Right lobe of liver (tissue), 4 donors: ENCODE measurements around the gene DNASE2.
A peak's percentile ranks its signal among the peaks of the same experiment; 100 is the strongest.

ENCODE experiments used
- POLR2A ChIP-seq: fragments of 450-650 bp; IDR thresholded peaks from one replicate; pipeline ENCODE4 v1.6.1; 2017; ENCODE audit warnings: antibody characterized with exemption, mild to moderate bottlenecking
- TF ChIP-seq, protein P1 (sequence below), 4 donors: fragments of 200-600 bp in 3 of 4; fragments of 450-650 bp in 1 of 4; IDR thresholded peaks; one replicate each; pipeline versions ENCODE4 v1.5.1 to v1.8.0; 2016 to 2022; ENCODE audit warnings: antibody characterized with exemption in 4 of 4, mild to moderate bottlenecking in 2 of 4
- donor health status: DM: no; HTN: no; CAD: no.
- donor health status: DM: no; HTN: no; CAD: no.
- donor health status: DM: no; HTN: yes; CAD: no.

DNA sequence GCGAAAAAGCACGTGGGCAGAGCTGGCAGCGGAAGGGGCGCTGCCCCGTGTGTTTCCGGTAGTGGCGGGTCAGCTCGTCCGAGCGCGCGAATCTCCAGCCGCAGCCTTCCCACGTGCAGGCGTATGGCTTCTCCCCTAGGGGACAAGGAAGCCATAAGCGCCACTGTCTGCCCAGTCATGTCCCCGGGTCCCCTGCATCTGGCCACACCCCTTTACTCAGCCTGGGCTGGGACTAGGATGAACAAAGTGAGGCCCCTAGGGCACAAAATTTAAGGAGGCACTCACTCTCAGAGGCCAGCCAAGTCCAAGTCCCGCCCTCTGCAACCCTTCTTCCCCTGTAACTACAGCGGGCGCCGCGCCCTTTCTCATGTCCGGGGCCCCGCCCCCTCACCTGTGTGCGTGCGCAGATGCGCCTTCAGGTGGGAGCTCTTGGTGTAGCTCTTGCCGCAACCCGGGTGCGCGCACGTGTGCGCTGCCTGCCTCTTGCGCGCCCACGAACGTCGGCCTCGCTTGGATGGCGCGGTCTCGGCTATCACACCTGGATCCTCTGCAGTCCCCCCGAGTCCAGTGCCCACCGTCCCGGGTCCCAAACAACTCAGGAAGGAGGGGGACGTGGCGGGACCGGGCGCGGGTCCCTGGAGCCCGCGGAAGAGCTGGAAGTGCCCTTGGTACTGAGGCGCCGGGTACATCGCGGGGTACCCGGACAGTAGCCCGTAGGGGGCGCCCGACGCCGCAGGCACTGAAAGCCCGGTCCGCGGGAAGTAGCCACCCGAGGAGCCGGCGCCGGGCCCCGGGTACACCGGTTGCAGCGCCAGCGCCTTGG, 3.9 kb upstream of the DNASE2 start:
- TF ChIP-seq, protein P1, sequence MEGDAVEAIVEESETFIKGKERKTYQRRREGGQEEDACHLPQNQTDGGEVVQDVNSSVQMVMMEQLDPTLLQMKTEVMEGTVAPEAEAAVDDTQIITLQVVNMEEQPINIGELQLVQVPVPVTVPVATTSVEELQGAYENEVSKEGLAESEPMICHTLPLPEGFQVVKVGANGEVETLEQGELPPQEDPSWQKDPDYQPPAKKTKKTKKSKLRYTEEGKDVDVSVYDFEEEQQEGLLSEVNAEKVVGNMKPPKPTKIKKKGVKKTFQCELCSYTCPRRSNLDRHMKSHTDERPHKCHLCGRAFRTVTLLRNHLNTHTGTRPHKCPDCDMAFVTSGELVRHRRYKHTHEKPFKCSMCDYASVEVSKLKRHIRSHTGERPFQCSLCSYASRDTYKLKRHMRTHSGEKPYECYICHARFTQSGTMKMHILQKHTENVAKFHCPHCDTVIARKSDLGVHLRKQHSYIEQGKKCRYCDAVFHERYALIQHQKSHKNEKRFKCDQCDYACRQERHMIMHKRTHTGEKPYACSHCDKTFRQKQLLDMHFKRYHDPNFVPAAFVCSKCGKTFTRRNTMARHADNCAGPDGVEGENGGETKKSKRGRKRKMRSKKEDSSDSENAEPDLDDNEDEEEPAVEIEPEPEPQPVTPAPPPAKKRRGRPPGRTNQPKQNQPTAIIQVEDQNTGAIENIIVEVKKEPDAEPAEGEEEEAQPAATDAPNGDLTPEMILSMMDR (IDR thresholded peaks at IDR 0.05): peak; percentile 48 to 73 (median 56)
- no peak for TF ChIP-seq POLR2A
